Upper lobe of right lung (tissue), 1 donor: ENCODE measurements around the gene MKRN1. TPM values are rescaled to one million over a fixed set of nuclear protein-coding genes. Genes with fewer than 3 reads are reported as not detected.

Source experiments
- ATAC-seq: fragments of 200-7000 bp; cut with Tn5 transposase; one replicate; pipeline ENCODE4 v1.9.1; 2020; ENCODE audit warnings: mild to moderate bottlenecking, moderate library complexity
- DNase-seq: peaks from one replicate; pipeline ENCODE4 v3.0.0-alpha.2; 2020
- H3K27ac ChIP-seq: fragments of 200-600 bp; one replicate; pipeline ENCODE4 v1.8.0; 2022
- H3K27me3 ChIP-seq: fragments of 200-600 bp; one replicate; pipeline ENCODE4 v1.8.0; 2022; ENCODE audit warnings: mild to moderate bottlenecking
- H3K36me3 ChIP-seq: fragments of 200-600 bp; one replicate; pipeline ENCODE4 v1.8.0; 2022
- H3K4me1 ChIP-seq: fragments of 200-600 bp; one replicate; pipeline ENCODE4 v1.8.0; 2022
- H3K4me3 ChIP-seq: fragments of 200-600 bp; one replicate; pipeline ENCODE4 v1.8.0; 2022; ENCODE audit warnings: mild to moderate bottlenecking
- H3K9me3 ChIP-seq: fragments of 200-600 bp; one replicate; pipeline ENCODE4 v1.8.0; 2022
- CTCF ChIP-seq: fragments of 200-600 bp; IDR thresholded peaks from one replicate; pipeline ENCODE4 v1.8.0; 2022; ENCODE audit warnings: antibody characterized with exemption
- intact Hi-C: fragments of 100-400 bp; cut with DNase I; formaldehyde crosslinking; loops from one replicate; pipeline ENCODE4 v1.11.0; 2022
- total RNA-seq: library from RNA; stranded (reverse); fragmentation: NEBNext Ultra II Directional; extraction: Animal tissue kit (Norgen Biotek cat#: 25700); gene quantifications from one replicate; pipeline ENCODE4 v1.2.1, GENCODE V29; 2021
- donor health status: DM: no; HTN: yes; CAD: no; lungs with severe emphysema.

The MKRN1 gene
- total RNA-seq, 1 donor from 2014 or later = 84.4 TPM

- no peaks in the 10 kb centered on the region for H3K36me3 ChIP-seq
- no peaks in the 10 kb centered on the region for H3K27me3 ChIP-seq
- ATAC-seq = peak; percentile 47
- intact Hi-C loops = no loop called here
- peaks cover 31% of the 10 kb centered on the region for H3K4me1 ChIP-seq
- TF ChIP-seq CTCF = no peak
- H3K4me3 ChIP-seq = peak overlapping the region; percentile 97
- peak; percentile 71 for DNase-seq
- H3K27ac ChIP-seq = peak overlapping the region; percentile 89
- H3K9me3 ChIP-seq = no peaks in the 10 kb centered on the region
Measured at GRCh38 chr7:140478246-140479061, 851 bp downstream of the MKRN1 start.

- intact Hi-C loops = no loop called here
- Histone ChIP-seq H3K36me3 (peaks cover under 1% of the 10 kb centered on the region), H3K27me3 (no peaks in the 10 kb centered on the region), H3K9me3 (no peaks in the 10 kb centered on the region), H3K4me1 (peaks cover 31% of the 10 kb centered on the region), H3K4me3 (peak overlapping the region; percentile 97), H3K27ac (no peak overlapping the region)
- ATAC-seq = no peak
- no peak for TF ChIP-seq CTCF
- no peak for DNase-seq
Measured at GRCh38 chr7:140476698-140477261, 2.5 kb downstream of the MKRN1 start.

GRCh38 chr7:140475747-140476333, 3.5 kb downstream of the MKRN1 start:
- DNase-seq = no peak
- Histone ChIP-seq H3K4me3 (no peak overlapping the region), H3K9me3 (no peaks in the 10 kb centered on the region), H3K36me3 (peaks cover 10% of the 10 kb centered on the region), H3K4me1 (peaks cover 31% of the 10 kb centered on the region), H3K27me3 (no peaks in the 10 kb centered on the region), H3K27ac (no peak overlapping the region)
- TF ChIP-seq CTCF = peak; percentile 65
- no peak for ATAC-seq
- intact Hi-C loops = no loop called here

- H3K36me3 ChIP-seq = peaks cover 87% of the 10 kb centered on the region
- no peak for TF ChIP-seq CTCF
- intact Hi-C loops = no loop called here
Measured at GRCh38 chr7:140463111-140463510, 16.2 kb downstream of the MKRN1 start.

GRCh38 chr7:140458916-140459315, 20.4 kb downstream of the MKRN1 start:
- no peak for TF ChIP-seq CTCF
- H3K4me1 ChIP-seq = no peaks in the 10 kb centered on the region

More at GRCh38 chr7:140463111-140463510, 16.2 kb downstream of the MKRN1 start:
- ATAC-seq = no peak
- Histone ChIP-seq H3K27ac (no peak overlapping the region), H3K4me3 (no peak overlapping the region), H3K4me1 (no peaks in the 10 kb centered on the region), H3K27me3 (no peaks in the 10 kb centered on the region), H3K9me3 (no peaks in the 10 kb centered on the region)
- no peak for DNase-seq

More at GRCh38 chr7:140458916-140459315, 20.4 kb downstream of the MKRN1 start:
- intact Hi-C loops = no loop called here
- Histone ChIP-seq H3K27me3 (no peaks in the 10 kb centered on the region), H3K9me3 (no peaks in the 10 kb centered on the region), H3K36me3 (peaks cover 92% of the 10 kb centered on the region), H3K4me3 (no peak overlapping the region), H3K27ac (no peak overlapping the region)
- ATAC-seq (no peak), DNase-seq (no peak)
